ENCODE results near the gene TBX1. TPM values are rescaled to one million over a fixed set of nuclear protein-coding genes. Genes with fewer than 3 reads are reported as not detected.

TBX1 gene
- total RNA-seq, 4 donors from 2014 or later, result 0.65 to 2.7 TPM; not detected in 2

GRCh38 chr22:19749876-19750275 lies 10.7 kb upstream of the TBX1 start:
- no peak for TF ChIP-seq CTCF (IDR thresholded peaks at IDR 0.05)
- ATAC-seq (ENCODE audit: low FRiP score) (no peak), DNase-seq (ENCODE audit: low spot score) (no peak)

- no peak for TF ChIP-seq CTCF (IDR thresholded peaks at IDR 0.05)
- no peak for ATAC-seq (ENCODE audit: low FRiP score)
- no peak for DNase-seq (ENCODE audit: low spot score)
These were observed 9.8 kb upstream of the TBX1 start for GRCh38 chr22:19750507-19751490.

- no peak for ATAC-seq (ENCODE audit: low FRiP score)
- no peak for DNase-seq (ENCODE audit: low spot score)
- TF ChIP-seq CTCF (IDR thresholded peaks at IDR 0.05), result no peak
These were observed 8.9 kb upstream of the TBX1 start for GRCh38 chr22:19751497-19752245.

GRCh38 chr22:19753090-19753842 lies 7.3 kb upstream of the TBX1 start:
- no peak for ATAC-seq (ENCODE audit: low FRiP score)
- no peak for TF ChIP-seq CTCF (IDR thresholded peaks at IDR 0.05)
- no peak for DNase-seq (ENCODE audit: low spot score)

- no peak for TF ChIP-seq CTCF (IDR thresholded peaks at IDR 0.05)
- ATAC-seq (ENCODE audit: low FRiP score), result no peak
- no peak for DNase-seq (ENCODE audit: low spot score)
These were observed 6.4 kb upstream of the TBX1 start for GRCh38 chr22:19753996-19754700.

GRCh38 chr22:19754701-19755144 lies 5.9 kb upstream of the TBX1 start:
- TF ChIP-seq CTCF (IDR thresholded peaks at IDR 0.05), result no peak
- no peak for ATAC-seq (ENCODE audit: low FRiP score)
- no peak for DNase-seq (ENCODE audit: low spot score)

Data from omental fat pad (tissue), 4 donors.